Ovary (tissue), 9 donors: ENCODE measurements around the gene IQGAP2. TPM values are rescaled to one million over a fixed set of nuclear protein-coding genes. Genes with fewer than 3 reads are reported as not detected.

Experiments
- DNase-seq, 5 donors: peaks; one replicate each; pipeline ENCODE4 v3.0.0-alpha.2; 2019 to 2020
- H3K27ac ChIP-seq, 2 donors: fragments of 200-600 bp; one replicate each; pipeline versions ENCODE4 v1.5.1 to v1.8.0; 2019 to 2022
- H3K27me3 ChIP-seq: fragments of 200-600 bp; one replicate; pipeline ENCODE4 v1.8.0; 2022
- H3K36me3 ChIP-seq: fragments of 200-600 bp; sonication (generic); one replicate; pipeline ENCODE4 v1.5.1; 2019
- H3K4me1 ChIP-seq: one replicate; pipeline ENCODE4 v1.8.1; 2013; ENCODE audit warnings: mild to moderate bottlenecking, moderate library complexity; ENCODE audit not compliant: insufficient read depth
- H3K4me3 ChIP-seq: fragments of 200-600 bp; sonication (generic); one replicate; pipeline ENCODE4 v1.5.1; 2017
- H3K9me3 ChIP-seq, 2 donors: fragments of 200-600 bp in 1 of 2; sonication (generic) in 1 of 2; one replicate each; pipeline versions ENCODE4 v1.5.1 to v1.8.1; 2013 to 2019; ENCODE audit warnings: mild to moderate bottlenecking in 1 of 2, moderate library complexity in 1 of 2
- EP300 ChIP-seq: sonication (generic); formaldehyde crosslinking; IDR thresholded peaks from one replicate; pipeline ENCODE4 v1.6.1; 2017; ENCODE audit warnings: antibody characterized with exemption
- POLR2A ChIP-seq: fragments of 450-650 bp; IDR thresholded peaks from one replicate; pipeline ENCODE4 v1.6.1; 2017; ENCODE audit warnings: antibody characterized with exemption, mild to moderate bottlenecking, moderate library complexity
- WGBS, 3 donors: extraction: QIAGEN DNeasy Blood & Tissue Kit in 1 of 3; methylation state at CpG; one replicate each; pipeline versions ENCODE4 v1.1.5 to v1.1.7; 2013 to 2017; 5-methylcytosine and 5-hydroxymethylcytosine counted together
- intact Hi-C, 4 donors: fragments of 100-400 bp; cut with DNase I; formaldehyde crosslinking; loops; one replicate each; pipeline versions ENCODE4 v1.11.0 to v1.15.1; 2022 to 2023
- polyA plus RNA-seq, 2 donors: library from polyadenylated mRNA; stranded (reverse); fragments of 200-250 nt in 1 of 2; fragments of 350-450 nt in 1 of 2; fragmentation: Illumina TruSeq in 1 of 2; extraction: RNeasy Lipid Tissue Mini Kit (QIAGEN cat#74804) in 1 of 2; gene quantifications; one replicate each; pipeline ENCODE4 v1.2.3, GENCODE V29; 2013 to 2014
- total RNA-seq, 7 donors: library from RNA; depleted of rRNA in 2 of 7; stranded (reverse); fragments of >200 nt in 2 of 7; fragmentation: NEBNext Ultra II Directional in 3 of 7; extraction: Animal tissue kit (Norgen Biotek cat#: 25700) in 3 of 7; gene quantifications; one replicate each; pipeline versions ENCODE4 v1.1.0 to v1.2.4, GENCODE V29; 2016 to 2023
- TF ChIP-seq, protein P1 (sequence below), 3 donors: fragments of 450-650 bp in 2 of 3; fragments of 200-600 bp in 1 of 3; IDR thresholded peaks; one replicate each; pipeline versions ENCODE4 v1.5.1 to v1.8.0; 2016 to 2022; ENCODE audit warnings: antibody characterized with exemption in 3 of 3, mild to moderate bottlenecking in 1 of 3
- donor health status: DM: no; HTN: no; CAD: no; lungs with moderate emphysema.
- donor health status: DM: no; HTN: no; CAD: no.
- donor health status: Bipolar disorder and iron deficiency.
- donor health status: DM: yes; HTN: yes; CAD: no.
- donor health status: DM: no; HTN: no; CAD: no.
- donor health status: DM: yes; HTN: yes; CAD: no.

IQGAP2 gene
- total and polyA plus RNA-seq, 9 donors: 8.6 to 27.6 (median 13.9) TPM

DNA sequence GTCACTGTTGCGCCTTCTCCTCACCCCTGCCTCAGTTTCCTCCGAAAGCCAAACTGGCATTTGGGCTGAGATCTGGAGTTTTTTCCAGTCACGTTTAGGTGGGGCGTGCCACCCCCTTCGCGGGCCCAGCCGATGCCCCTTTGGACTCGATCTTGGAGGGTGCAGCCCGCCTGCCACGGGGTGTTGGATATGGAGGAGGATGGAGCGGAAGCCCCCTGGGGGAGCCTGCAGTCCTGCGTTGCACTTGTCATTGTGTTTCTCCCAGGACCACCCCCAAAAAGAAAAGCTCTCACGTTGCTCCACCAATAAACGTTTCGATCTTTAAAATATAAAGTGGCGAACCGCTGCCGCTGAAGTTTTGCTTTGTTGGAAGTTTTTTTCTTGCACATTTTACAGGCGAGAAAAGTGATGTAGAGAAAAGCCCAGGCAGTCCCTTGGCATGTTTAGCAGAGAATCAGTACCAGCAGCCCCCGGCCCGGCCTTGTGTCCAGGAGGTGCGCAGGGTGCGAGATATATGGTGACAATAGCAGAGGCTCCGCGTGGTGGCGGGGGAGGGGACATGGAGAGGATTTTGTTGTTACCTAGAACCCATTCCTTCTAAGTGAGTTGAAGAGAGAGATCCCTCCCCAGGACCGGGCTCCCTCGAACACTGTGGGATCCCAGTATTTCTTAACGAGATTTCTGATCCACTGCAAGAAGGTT, 313.5 kb downstream of the IQGAP2 start:
- peak overlapping the region; percentile 67 for H3K4me3 ChIP-seq
- no peaks in the 10 kb centered on the region for H3K4me1 ChIP-seq
- TF ChIP-seq, protein P1, sequence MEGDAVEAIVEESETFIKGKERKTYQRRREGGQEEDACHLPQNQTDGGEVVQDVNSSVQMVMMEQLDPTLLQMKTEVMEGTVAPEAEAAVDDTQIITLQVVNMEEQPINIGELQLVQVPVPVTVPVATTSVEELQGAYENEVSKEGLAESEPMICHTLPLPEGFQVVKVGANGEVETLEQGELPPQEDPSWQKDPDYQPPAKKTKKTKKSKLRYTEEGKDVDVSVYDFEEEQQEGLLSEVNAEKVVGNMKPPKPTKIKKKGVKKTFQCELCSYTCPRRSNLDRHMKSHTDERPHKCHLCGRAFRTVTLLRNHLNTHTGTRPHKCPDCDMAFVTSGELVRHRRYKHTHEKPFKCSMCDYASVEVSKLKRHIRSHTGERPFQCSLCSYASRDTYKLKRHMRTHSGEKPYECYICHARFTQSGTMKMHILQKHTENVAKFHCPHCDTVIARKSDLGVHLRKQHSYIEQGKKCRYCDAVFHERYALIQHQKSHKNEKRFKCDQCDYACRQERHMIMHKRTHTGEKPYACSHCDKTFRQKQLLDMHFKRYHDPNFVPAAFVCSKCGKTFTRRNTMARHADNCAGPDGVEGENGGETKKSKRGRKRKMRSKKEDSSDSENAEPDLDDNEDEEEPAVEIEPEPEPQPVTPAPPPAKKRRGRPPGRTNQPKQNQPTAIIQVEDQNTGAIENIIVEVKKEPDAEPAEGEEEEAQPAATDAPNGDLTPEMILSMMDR (IDR thresholded peaks at IDR 0.05): no peak
- TF ChIP-seq POLR2A: no peak
- no peak for TF ChIP-seq EP300
- 3 to 5% (median 4%) methylated on average over 29 of the region's 29 CpGs for WGBS, 3 donors
- no peaks in the 10 kb centered on the region for H3K36me3 ChIP-seq
- H3K27me3 ChIP-seq: no peaks in the 10 kb centered on the region
- no peak overlapping the region for H3K27ac ChIP-seq
- H3K9me3 ChIP-seq: no peaks in the 10 kb centered on the region
- intact Hi-C loops: no loop called here
- no peak for DNase-seq

DNA sequence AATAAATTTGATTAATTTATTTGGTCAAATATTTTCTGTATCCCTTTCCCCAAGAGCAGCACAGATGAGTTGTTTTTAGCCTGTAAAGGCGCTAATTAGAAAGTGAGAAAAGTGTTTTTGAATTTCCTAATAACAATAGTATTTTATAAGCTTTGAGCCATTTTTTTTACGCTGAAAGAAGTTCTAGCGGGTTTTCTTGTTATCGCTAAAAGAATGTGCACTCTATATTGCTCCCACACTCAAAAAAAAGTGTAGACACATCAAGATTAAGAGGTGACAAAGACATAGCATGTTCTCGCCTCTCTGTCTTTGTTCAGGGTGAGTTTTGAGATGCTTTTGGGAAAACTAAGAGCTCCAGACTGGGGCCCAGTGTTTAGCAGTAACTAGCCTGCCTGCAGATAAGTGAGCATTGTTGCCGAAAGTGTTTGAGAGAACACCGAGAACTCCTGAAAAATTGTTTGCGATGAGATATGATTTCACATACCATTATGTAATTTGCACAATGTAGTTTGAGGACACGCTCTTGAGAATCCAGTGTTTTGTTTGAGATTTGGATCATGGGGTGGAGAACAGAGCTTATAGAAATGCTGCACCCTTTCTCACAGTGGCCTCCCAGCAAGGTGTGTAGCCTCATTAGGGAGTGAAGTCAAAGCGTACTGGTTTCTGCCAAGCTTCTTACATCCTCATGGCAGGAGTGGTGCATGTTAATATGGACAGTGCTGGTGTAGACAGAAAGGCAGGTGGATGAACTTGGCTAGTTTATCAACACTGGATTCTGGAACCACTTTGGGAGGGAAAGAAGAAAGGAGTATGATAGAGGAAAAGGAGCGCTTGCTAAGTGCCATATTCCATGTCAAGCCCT, 314.4 kb downstream of the IQGAP2 start:
- Histone ChIP-seq H3K9me3 (no peaks in the 10 kb centered on the region), H3K4me1 (no peaks in the 10 kb centered on the region), H3K36me3 (no peaks in the 10 kb centered on the region), H3K4me3 (no peak overlapping the region), H3K27me3 (no peaks in the 10 kb centered on the region), H3K27ac (no peak overlapping the region)
- DNase-seq: no peak
- intact Hi-C loops: no loop called here
- TF ChIP-seq EP300 (no peak), POLR2A (no peak)
- TF ChIP-seq, protein P1 (IDR thresholded peaks at IDR 0.05): no peak
- 74 to 82% (median 79%) methylated on average over 11 of the region's 11 CpGs for WGBS, 3 donors

DNA sequence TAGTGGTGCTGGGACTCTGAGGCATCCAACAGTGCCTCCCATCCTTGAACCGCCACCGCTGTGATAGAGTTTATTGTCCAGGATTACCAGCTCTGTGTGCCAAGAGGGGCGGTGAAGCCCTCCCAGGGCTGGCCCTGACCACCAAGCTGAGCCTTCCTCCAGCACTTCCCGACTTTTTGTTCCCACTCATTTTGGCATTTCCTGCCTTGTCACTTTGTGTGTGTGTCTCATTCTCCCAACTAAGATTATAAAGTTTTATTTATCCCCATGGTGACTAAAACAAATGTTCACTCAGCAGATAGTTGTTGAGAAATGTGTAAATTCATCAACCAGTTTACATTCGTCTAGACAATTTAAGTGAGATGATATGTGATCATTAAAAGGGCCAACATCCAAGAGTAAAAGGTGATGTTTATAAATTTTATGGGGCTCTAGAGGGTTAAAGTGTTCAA, 315.3 kb downstream of the IQGAP2 start:
- H3K4me3 ChIP-seq: no peak overlapping the region
- H3K27ac ChIP-seq: no peak overlapping the region

DNA sequence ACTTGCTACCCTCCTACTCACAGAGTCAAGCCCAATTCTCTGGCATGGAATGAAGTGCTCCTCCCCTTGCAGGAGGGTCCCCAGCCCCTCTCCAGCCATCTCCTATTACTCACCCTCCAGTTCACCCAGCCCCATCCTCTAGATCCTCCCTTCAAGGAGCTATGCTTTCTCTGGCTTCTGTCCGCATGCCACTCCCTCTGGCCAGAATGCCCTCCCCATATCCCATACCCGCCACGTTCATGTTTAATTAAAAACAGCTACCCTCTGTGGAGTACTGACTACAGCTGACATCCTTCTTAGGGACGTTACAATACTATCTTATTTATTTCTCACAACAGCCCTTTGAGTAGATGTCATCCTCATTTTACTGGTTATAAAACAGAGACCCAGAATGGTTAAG, 315.8 kb downstream of the IQGAP2 start:
- H3K27me3 ChIP-seq: no peaks in the 10 kb centered on the region
- no peaks in the 10 kb centered on the region for H3K9me3 ChIP-seq
- H3K27ac ChIP-seq: no peak overlapping the region
- H3K4me3 ChIP-seq: no peak overlapping the region
- TF ChIP-seq, protein P1 (IDR thresholded peaks at IDR 0.05): no peak
- TF ChIP-seq POLR2A: no peak
- TF ChIP-seq EP300: no peak
- H3K4me1 ChIP-seq: no peaks in the 10 kb centered on the region
- 91 to 94% (median 94%) methylated on average over 4 of the region's 4 CpGs for WGBS, 3 donors
- DNase-seq: no peak
- intact Hi-C loops: no loop called here
- no peaks in the 10 kb centered on the region for H3K36me3 ChIP-seq

More for the DNA sequence above, 315.3 kb downstream of the IQGAP2 start:
- Histone ChIP-seq H3K9me3 (no peaks in the 10 kb centered on the region), H3K4me1 (no peaks in the 10 kb centered on the region), H3K27me3 (no peaks in the 10 kb centered on the region), H3K36me3 (no peaks in the 10 kb centered on the region)
- TF ChIP-seq, protein P1 (IDR thresholded peaks at IDR 0.05): no peak
- no peak for TF ChIP-seq EP300
- no peak for TF ChIP-seq POLR2A
- DNase-seq: no peak
- WGBS, 3 donors: 76 to 89% (median 84%) methylated on average over 5 of the region's 5 CpGs
- intact Hi-C loops: no loop called here
